Activated naive CD4-positive, alpha-beta T cell treated with anti-CD3 and anti-CD28 coated beads, Interleukin-2, amount 10 ng/mL, durations not matched to agents 7 days and 5 days (primary cell): ENCODE measurements around the gene THG1L.

Experiments used
- CTCF ChIA-PET: fragments of 350-600 bp; sonication (Branson Sonifier 250); formaldehyde crosslinking; loops from one replicate; lab custom pipeline; 2021; ENCODE audit warnings: antibody characterized with exemption; lab: Charles Lee
- DNase-seq: peaks from one replicate; pipeline ENCODE4 v3.0.0-alpha.2; 2020
- H3K27ac Mint-ChIP-seq: one replicate; pipeline ENCODE4 v1.8.0; 2021; ENCODE audit warnings: mild to moderate bottlenecking, moderate library complexity, mixed read lengths
- H3K27me3 Mint-ChIP-seq: one replicate; pipeline ENCODE4 v1.8.0; 2021; ENCODE audit warnings: mild to moderate bottlenecking, mixed read lengths
- H3K36me3 Mint-ChIP-seq: one replicate; pipeline ENCODE4 v1.8.0; 2021; ENCODE audit warnings: mixed read lengths
- H3K4me1 Mint-ChIP-seq: one replicate; pipeline ENCODE4 v1.8.0; 2021; ENCODE audit warnings: mixed read lengths
- H3K4me3 Mint-ChIP-seq: one replicate; pipeline ENCODE4 v1.8.0; 2021; ENCODE audit warnings: mild to moderate bottlenecking, moderate library complexity, mixed read lengths
- H3K9me3 Mint-ChIP-seq: one replicate; pipeline ENCODE4 v1.8.0; 2021; ENCODE audit warnings: mixed read lengths

The THG1L gene

GRCh38 chr5:157750320-157750719 is 19.1 kb downstream of the THG1L start:
- no peak for DNase-seq
- no peaks in the 10 kb centered on the region for H3K9me3 Mint-ChIP-seq
- H3K36me3 Mint-ChIP-seq: peaks cover 17% of the 10 kb centered on the region
- CTCF ChIA-PET: interaction anchor here (0.7 kb wide), 1 partner anchor 177 kb away, joined by 3 read pairs; no protein-coding TSS in a partner anchor
- H3K27me3 Mint-ChIP-seq: no peaks in the 10 kb centered on the region
- no peak overlapping the region for H3K4me3 Mint-ChIP-seq
- H3K27ac Mint-ChIP-seq: no peak overlapping the region
- peaks cover 17% of the 10 kb centered on the region for H3K4me1 Mint-ChIP-seq

DNA sequence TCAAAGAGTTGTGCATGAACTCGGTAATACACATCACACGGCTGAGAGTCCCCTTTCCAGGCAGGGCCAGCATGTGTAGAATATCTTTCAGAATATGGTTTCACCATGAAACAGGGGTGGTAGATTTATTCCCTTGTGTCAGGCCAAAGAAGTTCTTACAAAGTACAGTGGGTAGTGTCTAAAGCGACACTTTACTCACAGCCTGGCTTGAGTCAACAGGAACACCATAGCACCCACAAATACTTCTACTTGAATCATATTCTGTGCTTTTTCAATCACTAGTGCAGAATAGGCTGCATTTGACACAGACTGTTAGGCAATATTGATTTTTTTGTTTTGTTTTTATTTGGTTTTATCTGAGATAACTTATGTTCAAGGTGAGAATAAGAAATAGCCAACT is 24.9 kb downstream of the THG1L start:
- Mint-ChIP-seq H3K27me3 (no peaks in the 10 kb centered on the region), H3K36me3 (peaks cover 20% of the 10 kb centered on the region), H3K9me3 (no peaks in the 10 kb centered on the region), H3K4me1 (no peaks in the 10 kb centered on the region), H3K27ac (no peak overlapping the region), H3K4me3 (no peak overlapping the region)
- CTCF ChIA-PET: no interaction called here
- DNase-seq: no peak

DNA sequence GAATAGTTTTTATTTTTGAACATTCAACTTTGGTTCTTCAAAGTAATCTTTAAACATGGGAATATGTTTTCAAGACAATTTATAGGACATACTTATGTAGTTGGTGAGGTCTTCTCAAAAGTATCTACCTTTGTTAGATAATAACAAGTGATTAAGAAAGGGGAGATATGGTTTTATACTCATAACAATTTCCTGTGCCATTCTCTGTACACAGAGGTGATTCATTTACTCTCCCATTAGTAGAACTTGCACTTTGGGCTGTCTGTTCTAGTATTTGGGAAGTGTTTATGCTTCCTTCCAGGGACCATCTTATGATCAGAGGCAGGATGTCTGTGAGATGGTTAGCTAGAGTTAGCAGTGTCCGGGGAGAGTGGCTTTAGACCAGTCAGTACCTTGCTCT is 27.5 kb downstream of the THG1L start:
- no peak overlapping the region for H3K4me3 Mint-ChIP-seq
- H3K4me1 Mint-ChIP-seq: no peaks in the 10 kb centered on the region
- CTCF ChIA-PET: interaction anchor here (7.0 kb wide), 1 partner anchor 190 kb away, joined by 41 read pairs; no protein-coding TSS in a partner anchor
- no peaks in the 10 kb centered on the region for H3K27me3 Mint-ChIP-seq
- peaks cover 10% of the 10 kb centered on the region for H3K36me3 Mint-ChIP-seq
- H3K9me3 Mint-ChIP-seq: no peaks in the 10 kb centered on the region
- H3K27ac Mint-ChIP-seq: no peak overlapping the region
- DNase-seq: no peak

DNA sequence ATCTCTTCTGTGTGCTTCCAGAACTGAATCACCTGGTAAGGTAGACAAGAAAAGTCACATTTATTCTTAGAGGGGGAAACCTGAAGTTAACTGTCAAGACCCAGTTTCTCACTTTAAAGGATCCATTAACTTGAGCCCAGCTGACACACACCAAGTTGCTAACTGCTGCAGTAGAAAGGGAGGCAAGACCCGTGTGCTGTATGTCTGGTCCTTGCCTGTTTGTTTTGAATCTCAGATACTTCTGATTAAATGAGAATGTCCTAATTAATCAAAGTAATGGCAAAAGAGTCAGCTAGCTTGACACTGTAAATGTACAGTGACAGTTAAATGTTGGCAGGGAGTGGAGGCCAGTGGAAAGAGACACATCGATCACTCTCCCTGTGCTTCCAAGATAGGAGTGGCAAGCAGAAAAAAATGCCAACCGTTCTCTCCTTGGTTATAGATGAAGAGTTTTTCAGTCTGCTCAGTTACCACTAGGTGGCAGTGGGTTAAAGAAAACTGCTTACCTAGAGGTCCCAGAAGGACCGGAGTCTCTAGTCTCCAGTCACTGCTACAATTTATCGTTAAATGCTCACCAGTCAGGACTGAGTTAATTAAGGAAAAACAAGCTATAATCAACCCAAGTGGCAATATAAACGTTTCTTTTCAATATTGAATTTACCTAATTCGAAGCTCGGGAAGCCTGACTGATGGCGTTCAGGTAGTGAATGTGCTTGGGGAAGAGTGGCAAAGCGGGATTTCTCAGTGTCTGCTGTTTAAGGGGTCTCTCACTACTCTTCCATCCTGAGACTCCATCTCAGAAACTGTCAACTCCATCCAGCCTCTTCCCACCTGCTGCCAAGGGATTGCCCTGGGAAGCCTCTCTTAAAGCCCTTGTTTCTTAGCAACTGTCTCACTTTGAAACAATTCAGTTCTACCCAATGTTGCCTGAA is 30.7 kb downstream of the THG1L start:
- no peaks in the 10 kb centered on the region for H3K9me3 Mint-ChIP-seq
- peak; percentile 24 for DNase-seq
- no peaks in the 10 kb centered on the region for H3K36me3 Mint-ChIP-seq
- H3K4me3 Mint-ChIP-seq: no peak overlapping the region
- H3K4me1 Mint-ChIP-seq: no peaks in the 10 kb centered on the region
- H3K27ac Mint-ChIP-seq: no peak overlapping the region
- peaks cover 6% of the 10 kb centered on the region for H3K27me3 Mint-ChIP-seq
- CTCF ChIA-PET: interaction anchor here (0.7 to 7.0 kb wide), 15 partner anchors 9 to 372 kb away, joined by 3 to 41 read pairs (median 3); partner anchors contain the start of gene LSM11

- peaks cover 11% of the 10 kb centered on the region for H3K27me3 Mint-ChIP-seq
- H3K4me1 Mint-ChIP-seq: no peaks in the 10 kb centered on the region
- no peak for DNase-seq
- H3K27ac Mint-ChIP-seq: no peak overlapping the region
- CTCF ChIA-PET: interaction anchor here (0.6 to 7.0 kb wide), 4 partner anchors 185 to 1321 kb away, joined by 3 to 41 read pairs (median 4); no protein-coding TSS in a partner anchor
- H3K36me3 Mint-ChIP-seq: no peaks in the 10 kb centered on the region
- no peak overlapping the region for H3K4me3 Mint-ChIP-seq
- no peaks in the 10 kb centered on the region for H3K9me3 Mint-ChIP-seq
Observed at GRCh38 chr5:157764531-157764930, 33.3 kb downstream of the THG1L start.

DNA sequence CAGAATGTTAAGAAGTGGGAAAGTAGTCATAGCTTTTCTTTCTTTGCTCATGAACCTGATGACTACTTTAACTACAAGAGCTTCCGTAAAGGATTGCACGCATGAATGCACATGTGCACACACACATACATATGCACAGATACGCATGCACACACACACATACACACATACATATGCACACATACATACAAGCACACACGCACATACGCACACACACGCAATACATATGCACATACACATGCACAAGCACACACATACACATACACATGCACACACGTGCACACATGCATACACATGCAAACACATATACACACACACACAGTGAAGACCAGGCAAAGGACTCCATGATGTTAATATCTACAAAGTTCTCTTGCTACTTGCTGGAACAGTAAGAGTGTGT is 35.2 kb downstream of the THG1L start:
- Mint-ChIP-seq H3K4me3 (no peak overlapping the region), H3K27ac (no peak overlapping the region), H3K4me1 (no peaks in the 10 kb centered on the region), H3K27me3 (peaks cover 15% of the 10 kb centered on the region), H3K9me3 (no peaks in the 10 kb centered on the region), H3K36me3 (no peaks in the 10 kb centered on the region)
- no peak for DNase-seq
- CTCF ChIA-PET: interaction anchor here (0.7 to 0.8 kb wide), 2 partner anchors 38 to 180 kb away, joined by 3 read pairs; no protein-coding TSS in a partner anchor

DNA sequence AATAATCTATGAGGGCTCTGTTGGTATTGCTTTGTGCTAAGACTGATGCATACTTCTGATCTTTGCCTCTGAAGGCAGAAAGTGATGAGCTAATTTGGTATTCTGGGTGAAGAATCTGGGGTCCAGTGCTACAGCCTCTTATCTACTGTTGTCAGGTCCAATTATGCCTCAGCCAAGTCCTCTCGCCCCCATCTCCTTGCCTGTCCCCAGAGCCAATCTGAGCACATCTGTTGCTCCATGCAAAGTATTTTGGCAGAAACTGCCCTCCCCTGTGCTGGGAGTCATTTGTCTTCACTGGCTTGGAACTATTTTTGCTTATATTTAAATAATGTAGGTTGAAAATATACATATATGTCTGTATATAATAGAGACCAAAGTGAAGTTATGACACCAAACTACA is 35.7 kb downstream of the THG1L start:
- H3K36me3 Mint-ChIP-seq: no peaks in the 10 kb centered on the region
- no peak for DNase-seq
- H3K4me3 Mint-ChIP-seq: no peak overlapping the region
- CTCF ChIA-PET: interaction anchor here (0.7 kb wide), 1 partner anchor 179 kb away, joined by 3 read pairs; no protein-coding TSS in a partner anchor
- H3K27ac Mint-ChIP-seq: no peak overlapping the region
- H3K27me3 Mint-ChIP-seq: peaks cover 15% of the 10 kb centered on the region
- H3K4me1 Mint-ChIP-seq: no peaks in the 10 kb centered on the region
- H3K9me3 Mint-ChIP-seq: no peaks in the 10 kb centered on the region

DNA sequence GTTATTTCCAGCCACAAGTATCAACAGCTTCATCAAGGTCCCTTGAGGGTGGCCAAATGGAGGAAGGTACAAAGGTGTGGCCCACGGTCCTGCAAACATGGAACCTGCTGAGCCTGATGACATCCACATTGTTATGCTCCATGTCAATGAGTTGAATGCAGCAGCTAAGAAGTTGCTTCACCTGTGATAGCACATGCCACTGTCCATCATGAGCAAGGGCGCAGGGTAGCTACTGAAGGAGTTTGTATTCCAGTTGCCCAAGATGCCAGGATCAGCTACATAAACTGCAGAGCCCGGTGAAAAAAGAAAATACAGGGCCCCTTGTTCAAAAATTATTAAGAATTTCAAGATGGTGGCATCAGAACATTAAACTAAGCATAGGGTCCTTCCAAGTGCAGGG is 36.5 kb downstream of the THG1L start:
- H3K27me3 Mint-ChIP-seq: peaks cover 15% of the 10 kb centered on the region
- no peaks in the 10 kb centered on the region for H3K9me3 Mint-ChIP-seq
- no peak for DNase-seq
- no peaks in the 10 kb centered on the region for H3K36me3 Mint-ChIP-seq
- no peak overlapping the region for H3K4me3 Mint-ChIP-seq
- H3K27ac Mint-ChIP-seq: no peak overlapping the region
- CTCF ChIA-PET: interaction anchor here (0.9 kb wide), 1 partner anchor 13 kb away, joined by 3 read pairs; no protein-coding TSS in a partner anchor
- no peaks in the 10 kb centered on the region for H3K4me1 Mint-ChIP-seq

GRCh38 chr5:157770665-157771064 is 39.4 kb downstream of the THG1L start:
- no peaks in the 10 kb centered on the region for H3K36me3 Mint-ChIP-seq
- H3K4me1 Mint-ChIP-seq: no peaks in the 10 kb centered on the region
- CTCF ChIA-PET: interaction anchor here (1.9 kb wide), 1 partner anchor 178 kb away, joined by 5 read pairs; no protein-coding TSS in a partner anchor
- H3K9me3 Mint-ChIP-seq: no peaks in the 10 kb centered on the region
- no peak overlapping the region for H3K27ac Mint-ChIP-seq
- no peak for DNase-seq
- no peak overlapping the region for H3K4me3 Mint-ChIP-seq
- peaks cover 13% of the 10 kb centered on the region for H3K27me3 Mint-ChIP-seq

DNA sequence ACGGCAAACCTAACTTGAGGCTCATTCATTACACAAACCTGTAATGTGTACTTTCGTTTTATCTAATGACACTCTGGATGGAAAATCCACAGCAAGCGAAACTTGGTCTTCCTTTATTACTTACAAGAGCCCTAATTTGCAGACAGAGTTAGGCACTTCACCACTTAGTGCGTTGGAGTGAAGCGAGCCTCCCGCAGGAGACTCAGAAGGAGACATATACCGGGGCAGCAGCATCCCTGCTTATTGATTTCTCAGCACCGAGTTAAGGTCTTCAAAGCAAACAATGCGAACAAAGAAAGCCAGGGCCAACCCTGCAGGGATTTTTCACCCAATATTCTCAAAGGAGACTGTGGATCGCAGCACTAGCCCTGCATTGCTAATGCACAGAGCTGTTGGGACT is 40.9 kb downstream of the THG1L start:
- no peak for DNase-seq
- CTCF ChIA-PET: no interaction called here
- Mint-ChIP-seq H3K27me3 (peaks cover 13% of the 10 kb centered on the region), H3K4me3 (no peak overlapping the region), H3K9me3 (no peaks in the 10 kb centered on the region), H3K4me1 (no peaks in the 10 kb centered on the region), H3K36me3 (no peaks in the 10 kb centered on the region), H3K27ac (no peak overlapping the region)

DNA sequence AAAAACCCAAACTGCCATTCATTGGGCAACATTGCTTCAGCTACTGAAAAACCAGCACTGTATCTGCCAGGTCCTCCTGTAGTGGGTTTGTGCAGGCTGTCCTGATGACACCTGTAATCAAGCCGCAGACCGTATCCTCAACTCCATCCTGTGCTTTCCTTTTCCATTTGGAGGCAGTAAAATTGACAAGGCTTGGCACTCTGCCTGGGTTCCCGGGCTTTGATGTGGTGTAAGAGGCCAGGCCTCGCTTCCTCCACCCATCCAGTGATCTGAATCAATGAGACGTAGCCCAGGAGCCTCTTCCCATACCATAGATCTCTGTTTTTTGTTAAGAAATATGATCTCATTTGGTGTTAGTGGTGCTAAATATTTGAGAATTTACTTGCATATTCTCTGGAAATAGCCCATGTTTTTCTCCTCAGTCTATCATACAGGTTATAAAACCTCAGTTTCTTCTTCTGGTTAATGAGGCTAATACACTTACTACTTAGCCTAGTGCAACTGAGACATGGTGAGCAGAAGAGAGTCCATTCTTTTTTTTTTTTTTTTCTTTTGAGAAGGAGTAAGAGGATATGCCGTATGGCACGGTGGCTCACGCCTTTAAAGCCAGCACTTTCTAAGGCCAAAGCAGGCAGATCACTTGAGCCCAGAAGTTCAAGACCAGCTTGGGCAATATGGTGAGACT is 47.0 kb downstream of the THG1L start:
- CTCF ChIA-PET: interaction anchor here (1.1 to 1.9 kb wide), 2 partner anchors 16 to 35 kb away, joined by 4 to 7 read pairs; partner anchors contain the start of gene LSM11
- H3K27me3 Mint-ChIP-seq: peaks cover 4% of the 10 kb centered on the region
- no peak overlapping the region for H3K4me3 Mint-ChIP-seq
- no peak for DNase-seq
- no peak overlapping the region for H3K27ac Mint-ChIP-seq
- peaks cover 4% of the 10 kb centered on the region for H3K4me1 Mint-ChIP-seq
- H3K36me3 Mint-ChIP-seq: no peaks in the 10 kb centered on the region
- H3K9me3 Mint-ChIP-seq: no peaks in the 10 kb centered on the region

DNA sequence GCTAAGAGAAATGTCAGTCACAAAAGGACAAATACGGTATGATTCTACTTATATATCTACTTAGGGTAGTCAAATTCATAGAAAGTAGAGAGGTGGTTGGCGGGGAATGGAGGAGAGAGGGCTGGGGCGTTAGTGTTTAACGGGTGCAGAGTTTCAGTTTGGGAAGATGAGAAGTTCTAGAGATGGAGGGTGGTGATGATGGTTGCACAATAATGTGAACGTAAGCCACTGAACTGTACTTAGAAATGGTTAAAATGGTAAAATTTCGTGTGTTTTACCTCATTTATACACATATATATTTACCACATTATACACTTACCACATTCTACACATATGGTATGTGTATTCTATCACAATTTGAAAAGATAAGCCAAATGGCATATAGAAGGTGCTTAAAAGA is 48.0 kb downstream of the THG1L start:
- H3K36me3 Mint-ChIP-seq: peaks cover 3% of the 10 kb centered on the region
- CTCF ChIA-PET: no interaction called here

DNA sequence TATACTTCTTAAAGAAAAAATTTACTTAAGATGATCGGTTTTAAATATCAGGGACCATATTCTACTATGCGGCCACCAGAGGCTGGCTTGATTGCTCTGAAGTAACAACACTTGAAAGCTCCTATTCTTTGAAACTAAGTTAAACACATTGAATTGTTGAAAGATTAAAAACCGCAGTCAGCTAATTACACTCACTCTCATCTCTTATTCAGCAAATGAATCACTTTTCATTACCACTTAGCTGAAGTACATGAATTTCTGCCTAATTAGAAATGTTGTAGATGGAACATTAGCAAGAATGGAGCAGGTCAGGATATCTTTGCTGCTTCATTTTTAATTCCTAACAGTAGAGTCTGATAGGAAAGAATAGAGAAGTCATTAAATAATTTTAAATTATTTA is 54.6 kb downstream of the THG1L start:
- no peak for DNase-seq
- peaks cover 28% of the 10 kb centered on the region for H3K36me3 Mint-ChIP-seq
- no peak overlapping the region for H3K4me3 Mint-ChIP-seq
- H3K27me3 Mint-ChIP-seq: no peaks in the 10 kb centered on the region
- CTCF ChIA-PET: interaction anchor here (0.7 kb wide), 1 partner anchor 379 kb away, joined by 3 read pairs; no protein-coding TSS in a partner anchor
- no peaks in the 10 kb centered on the region for H3K4me1 Mint-ChIP-seq
- H3K27ac Mint-ChIP-seq: no peak overlapping the region
- no peaks in the 10 kb centered on the region for H3K9me3 Mint-ChIP-seq

More for the DNA sequence above, 48.0 kb downstream of the THG1L start:
- Mint-ChIP-seq H3K4me3 (no peak overlapping the region), H3K4me1 (peaks cover 4% of the 10 kb centered on the region), H3K27me3 (no peaks in the 10 kb centered on the region), H3K27ac (no peak overlapping the region), H3K9me3 (no peaks in the 10 kb centered on the region)
- DNase-seq: no peak
